Astrocyte (in vitro differentiated cells and primary cell): ENCODE measurements around the gene ATF3. TPM values are rescaled to one million over a fixed set of nuclear protein-coding genes. Genes with fewer than 3 reads are reported as not detected.
A peak's percentile ranks its signal among the peaks of the same experiment; 100 is the strongest.
"Not testable (repeated sequence)": the region's sequence is repeated elsewhere in the genome, so short reads cannot be mapped to it uniquely, and the experiment has no call there.

Experiments used
- DNase-seq: peaks from one replicate; pipeline ENCODE4 v3.0.0-alpha.2; 2010; ENCODE audit warnings: low read depth
- FAIRE-seq: peaks from 2 replicates; lab custom pipeline; 2011; peaks lifted over from hg19 to GRCh38; lab: Jason Lieb, UNC
- H2AFZ ChIP-seq: 2 replicates; pipeline ENCODE4 v1.6.0; 2012; ENCODE audit warnings: low read depth, low read length, inconsistent platforms
- H3K27ac ChIP-seq: 2 replicates; pipeline ENCODE4 v1.5.1; 2011; ENCODE audit warnings: low read depth, low read length, inconsistent platforms
- H3K27me3 ChIP-seq: 2 replicates; pipeline ENCODE4 v1.6.0; 2011; ENCODE audit warnings: low read length, inconsistent platforms; ENCODE audit not compliant: insufficient read depth
- H3K36me3 ChIP-seq: 2 replicates; pipeline ENCODE4 v1.5.1; 2011; ENCODE audit warnings: low read length, inconsistent platforms; ENCODE audit not compliant: insufficient read depth
- H3K4me1 ChIP-seq: 2 replicates; pipeline ENCODE4 v1.5.1; 2011; ENCODE audit warnings: low read length, inconsistent platforms; ENCODE audit not compliant: insufficient read depth
- H3K4me2 ChIP-seq: 2 replicates; pipeline ENCODE4 v1.6.0; 2012; ENCODE audit warnings: low read length, inconsistent platforms
- H3K4me3 ChIP-seq: 2 replicates; pipeline ENCODE4 v1.5.1; 2011; ENCODE audit warnings: low read depth, mild to moderate bottlenecking, low read length, inconsistent platforms; ENCODE audit not compliant: insufficient read depth
- H3K79me2 ChIP-seq: 2 replicates; pipeline ENCODE4 v1.6.0; 2012; ENCODE audit warnings: mild to moderate bottlenecking, low read length, inconsistent platforms; ENCODE audit not compliant: insufficient read depth
- H3K9ac ChIP-seq: 2 replicates; pipeline ENCODE4 v1.6.0; 2012; ENCODE audit warnings: mild to moderate bottlenecking, low read length, inconsistent platforms
- H3K9me3 ChIP-seq: 2 replicates; pipeline ENCODE4 v1.5.1; 2012; ENCODE audit warnings: low read depth, mild to moderate bottlenecking, low read length, inconsistent platforms; ENCODE audit not compliant: insufficient read depth
- H4K20me1 ChIP-seq: 2 replicates; pipeline ENCODE4 v1.6.0; 2012; ENCODE audit warnings: low read length, inconsistent platforms; ENCODE audit not compliant: insufficient read depth
- H3K27ac Mint-ChIP-seq: one replicate; pipeline ENCODE4 v1.8.0; 2021; ENCODE audit warnings: mild to moderate bottlenecking, mixed read lengths; ENCODE audit not compliant: unreplicated experiment
- H3K27me3 Mint-ChIP-seq: one replicate; pipeline ENCODE4 v1.8.0; 2021; ENCODE audit warnings: low read depth, mixed read lengths; ENCODE audit not compliant: unreplicated experiment
- H3K36me3 Mint-ChIP-seq: one replicate; pipeline ENCODE4 v1.8.0; 2021; ENCODE audit warnings: low read depth, mixed read lengths; ENCODE audit not compliant: unreplicated experiment
- H3K4me1 Mint-ChIP-seq: one replicate; pipeline ENCODE4 v1.8.0; 2021; ENCODE audit warnings: low read depth, mixed read lengths; ENCODE audit not compliant: unreplicated experiment
- H3K4me3 Mint-ChIP-seq: one replicate; pipeline ENCODE4 v1.8.0; 2021; ENCODE audit warnings: mild to moderate bottlenecking, moderate library complexity, mixed read lengths; ENCODE audit not compliant: unreplicated experiment
- H3K9me3 Mint-ChIP-seq: one replicate; pipeline ENCODE4 v1.8.0; 2021; ENCODE audit warnings: mild to moderate bottlenecking, mixed read lengths; ENCODE audit not compliant: unreplicated experiment
- EZH2 ChIP-seq: IDR thresholded peaks from 2 replicates; pipeline ENCODE4 v1.6.1; 2012; ENCODE audit warnings: mild to moderate bottlenecking, low read length, inconsistent platforms; ENCODE audit not compliant: insufficient read depth
- total RNA-seq: library from RNA; stranded (reverse); gene quantifications from 2 replicates; pipeline ENCODE4 v1.2.1, GENCODE V29; 2021
- TF ChIP-seq, protein P1 (sequence below): IDR thresholded peaks from 2 replicates; pipeline ENCODE4 v1.5.1; 2011; ENCODE audit warnings: low read depth, mild to moderate bottlenecking, inconsistent platforms, low read length, moderate library complexity; ENCODE audit not compliant: insufficient read depth

Gene ATF3
- total RNA-seq, 1 donor from 2014 or later: 87.6 TPM

DNA sequence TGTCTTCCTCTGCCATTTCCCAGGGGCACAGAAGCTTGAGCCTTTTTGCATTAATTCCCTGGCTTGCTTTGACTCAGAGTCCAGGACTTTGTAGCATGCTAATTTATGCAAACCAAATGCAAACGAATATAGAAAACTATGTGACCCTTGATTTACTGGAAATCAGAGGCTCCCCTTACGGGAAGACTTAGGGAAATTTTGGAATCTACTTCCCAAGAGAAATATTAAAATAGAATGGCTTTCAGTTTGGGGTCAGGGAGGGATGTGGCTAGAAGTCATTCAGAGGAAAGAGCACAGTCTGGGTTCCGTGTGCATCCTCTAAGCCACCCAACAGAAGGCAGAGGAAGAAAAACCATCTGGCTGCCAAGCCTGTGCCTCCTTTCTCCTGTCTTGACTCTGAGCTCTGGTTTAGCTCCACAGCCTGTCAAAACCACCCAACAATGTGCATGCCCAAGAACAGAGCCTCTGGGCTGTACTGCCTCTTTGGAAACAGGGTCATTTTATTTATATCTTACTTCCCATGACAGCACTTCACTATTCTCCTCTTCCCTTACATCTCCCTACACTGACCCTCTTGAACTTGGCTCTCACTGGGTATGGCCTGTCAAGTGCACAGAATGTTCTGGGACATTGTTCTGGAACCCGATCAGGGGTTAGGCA lies 30.1 kb downstream of the ATF3 start:
- peaks cover 3% of the 10 kb centered on the region for H3K9me3 Mint-ChIP-seq

DNA sequence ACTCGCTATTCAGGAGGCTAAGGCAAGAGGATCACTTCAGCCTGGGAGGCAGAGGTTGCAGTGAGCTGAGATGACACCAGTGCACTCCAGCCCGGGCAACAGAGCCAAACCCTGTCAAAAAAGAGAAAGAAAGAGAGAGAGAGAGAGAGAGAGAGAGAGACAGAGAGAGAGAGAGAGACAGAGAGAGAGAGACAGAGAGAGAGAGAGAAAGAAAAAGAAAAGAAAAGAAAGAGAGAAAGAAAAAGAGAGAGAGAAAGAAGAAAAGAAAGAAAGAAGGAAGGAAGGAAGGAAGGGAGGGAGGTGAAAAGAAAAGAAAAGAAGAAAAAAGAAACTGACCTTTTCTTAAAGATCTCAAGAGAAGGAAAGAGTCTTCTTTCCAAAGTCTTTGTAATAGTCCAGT lies 31.0 kb downstream of the ATF3 start:
- not testable (repeated sequence) for H4K20me1 ChIP-seq, H3K27me3 ChIP-seq, H2AFZ ChIP-seq, H3K4me2 ChIP-seq, H3K9ac ChIP-seq, H3K9me3 Mint-ChIP-seq, H3K27ac Mint-ChIP-seq, H3K36me3 ChIP-seq, H3K79me2 ChIP-seq, H3K9me3 ChIP-seq, DNase-seq, H3K36me3 Mint-ChIP-seq, H3K4me3 Mint-ChIP-seq, FAIRE-seq, H3K4me3 ChIP-seq
- Histone ChIP-seq H3K27ac (peak overlapping the region; percentile 92), H3K4me1 (peaks cover 39% of the 10 kb centered on the region)
- Mint-ChIP-seq H3K27me3 (peaks cover 31% of the 10 kb centered on the region), H3K4me1 (peaks cover 11% of the 10 kb centered on the region)

More for the DNA sequence above, 30.1 kb downstream of the ATF3 start:
- H3K79me2 ChIP-seq: no peaks in the 10 kb centered on the region
- H3K9me3 ChIP-seq: no peaks in the 10 kb centered on the region
- H3K36me3 ChIP-seq: no peaks in the 10 kb centered on the region
- H3K9ac ChIP-seq: peak overlapping the region; percentile 85
- TF ChIP-seq, protein P1, sequence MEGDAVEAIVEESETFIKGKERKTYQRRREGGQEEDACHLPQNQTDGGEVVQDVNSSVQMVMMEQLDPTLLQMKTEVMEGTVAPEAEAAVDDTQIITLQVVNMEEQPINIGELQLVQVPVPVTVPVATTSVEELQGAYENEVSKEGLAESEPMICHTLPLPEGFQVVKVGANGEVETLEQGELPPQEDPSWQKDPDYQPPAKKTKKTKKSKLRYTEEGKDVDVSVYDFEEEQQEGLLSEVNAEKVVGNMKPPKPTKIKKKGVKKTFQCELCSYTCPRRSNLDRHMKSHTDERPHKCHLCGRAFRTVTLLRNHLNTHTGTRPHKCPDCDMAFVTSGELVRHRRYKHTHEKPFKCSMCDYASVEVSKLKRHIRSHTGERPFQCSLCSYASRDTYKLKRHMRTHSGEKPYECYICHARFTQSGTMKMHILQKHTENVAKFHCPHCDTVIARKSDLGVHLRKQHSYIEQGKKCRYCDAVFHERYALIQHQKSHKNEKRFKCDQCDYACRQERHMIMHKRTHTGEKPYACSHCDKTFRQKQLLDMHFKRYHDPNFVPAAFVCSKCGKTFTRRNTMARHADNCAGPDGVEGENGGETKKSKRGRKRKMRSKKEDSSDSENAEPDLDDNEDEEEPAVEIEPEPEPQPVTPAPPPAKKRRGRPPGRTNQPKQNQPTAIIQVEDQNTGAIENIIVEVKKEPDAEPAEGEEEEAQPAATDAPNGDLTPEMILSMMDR: no peak
- no peak for TF ChIP-seq EZH2
- Mint-ChIP-seq H3K4me1 (peaks cover 11% of the 10 kb centered on the region), H3K4me3 (no peak overlapping the region), H3K36me3 (no peaks in the 10 kb centered on the region), H3K27ac (peak overlapping the region; percentile 62), H3K27me3 (peaks cover 28% of the 10 kb centered on the region)
- no peaks in the 10 kb centered on the region for H3K27me3 ChIP-seq
- H3K4me3 ChIP-seq: peak overlapping the region; percentile 23
- H3K27ac ChIP-seq: peak overlapping the region; percentile 92
- H3K4me2 ChIP-seq: peak overlapping the region; percentile 82
- no peak for FAIRE-seq
- peak; percentile 82 for DNase-seq
- peaks cover 39% of the 10 kb centered on the region for H3K4me1 ChIP-seq
- H2AFZ ChIP-seq: no peak overlapping the region
- no peaks in the 10 kb centered on the region for H4K20me1 ChIP-seq

DNA sequence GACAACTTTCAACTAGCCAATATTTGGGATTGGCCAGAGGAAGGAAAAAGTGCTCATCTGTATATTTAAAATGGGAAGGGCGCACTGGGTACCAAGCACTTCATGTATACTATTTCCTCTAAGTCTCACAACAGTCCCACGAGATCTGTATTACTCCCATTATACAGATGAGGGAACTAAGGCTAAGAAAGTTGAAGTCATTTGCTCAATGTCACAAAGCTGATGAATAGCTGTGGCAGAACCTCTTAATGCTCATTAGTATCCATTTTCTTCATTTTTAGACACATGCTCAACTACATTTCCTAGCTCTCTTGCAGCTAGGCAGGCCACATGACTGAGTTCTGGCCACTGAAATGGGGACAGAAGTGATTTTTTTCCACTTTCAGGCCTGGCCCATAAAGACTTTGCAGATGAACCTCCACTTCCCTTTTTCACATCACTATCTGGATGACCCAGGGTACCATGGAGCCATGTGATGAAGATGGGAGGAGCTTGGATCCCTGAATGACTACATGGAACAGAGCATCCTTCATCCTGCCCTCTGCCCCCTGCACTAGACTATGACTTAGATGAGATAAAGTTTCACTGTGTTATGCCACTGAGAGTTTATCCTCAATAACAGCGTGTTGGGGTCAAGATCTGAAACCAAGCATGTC lies 31.8 kb downstream of the ATF3 start:
- Histone ChIP-seq H3K79me2 (no peaks in the 10 kb centered on the region), H4K20me1 (no peaks in the 10 kb centered on the region), H3K36me3 (no peaks in the 10 kb centered on the region), H2AFZ (no peak overlapping the region), H3K27ac (no peak overlapping the region), H3K4me2 (no peak overlapping the region), H3K9me3 (no peaks in the 10 kb centered on the region), H3K4me3 (no peak overlapping the region), H3K27me3 (no peaks in the 10 kb centered on the region), H3K4me1 (peaks cover 36% of the 10 kb centered on the region), H3K9ac (no peak overlapping the region)
- DNase-seq: no peak
- FAIRE-seq: no peak
- no peak overlapping the region for H3K27ac Mint-ChIP-seq
- H3K4me3 Mint-ChIP-seq: no peak overlapping the region
- H3K4me1 Mint-ChIP-seq: peaks cover 8% of the 10 kb centered on the region
- no peaks in the 10 kb centered on the region for H3K36me3 Mint-ChIP-seq
- peaks cover 2% of the 10 kb centered on the region for H3K9me3 Mint-ChIP-seq
- no peak for TF ChIP-seq EZH2
- TF ChIP-seq, protein P1: no peak
- H3K27me3 Mint-ChIP-seq: peaks cover 35% of the 10 kb centered on the region
